ENCODE results near the gene CHRM4.
A peak's percentile ranks its signal among the peaks of the same experiment; 100 is the strongest.

CHRM4 gene

GRCh38 chr11:46413760-46414465 lies 22.3 kb upstream of the CHRM4 start:
- no peak for TF ChIP-seq POLR2AphosphoS5 (IDR thresholded peaks at IDR 0.05; ENCODE audit: borderline replicate concordance, low read depth, low read length)
- TF ChIP-seq FOXP2 (optimal IDR thresholded peaks at IDR 0.05; ENCODE audit: control extremely low read depth, extremely low read length, insufficient read depth), result no peak
- TF ChIP-seq EZH2 (IDR thresholded peaks at IDR 0.05), result no peak
- Histone ChIP-seq H3K27ac (no peak overlapping the region), H3K9ac (ENCODE audit: insufficient read length) (no peak overlapping the region), H3K4me3 (no peak overlapping the region), H3K9me3 (ENCODE audit: low read depth, low read length) (no peaks in the 10 kb centered on the region), H3K36me3 (ENCODE audit: insufficient read depth, low read length) (peaks cover 12% of the 10 kb centered on the region)
- no peak for DNase-seq (ENCODE audit: low read depth, low spot score)

- H3K27ac ChIP-seq, result no peak overlapping the region
- peaks cover 22% of the 10 kb centered on the region; the same call in 1 of the 2 replicates for H3K36me3 ChIP-seq (ENCODE audit: insufficient read depth, low read length)
- no peak overlapping the region for H3K4me3 ChIP-seq
- no peak overlapping the region for H3K9ac ChIP-seq (ENCODE audit: insufficient read length)
- no peaks in the 10 kb centered on the region for H3K9me3 ChIP-seq (ENCODE audit: low read depth, low read length)
- TF ChIP-seq POLR2AphosphoS5 (IDR thresholded peaks at IDR 0.05; ENCODE audit: borderline replicate concordance, low read depth, low read length), result no peak
- no peak for DNase-seq (ENCODE audit: low read depth, low spot score)
These were observed 18.4 kb upstream of the CHRM4 start for GRCh38 chr11:46410021-46410420.

- Histone ChIP-seq H3K9ac (ENCODE audit: insufficient read length) (no peak overlapping the region), H3K27ac (no peak overlapping the region), H3K36me3 (ENCODE audit: insufficient read depth, low read length) (peaks cover 17% of the 10 kb centered on the region; the same call in 1 of the 2 replicates), H3K4me3 (no peak overlapping the region), H3K9me3 (ENCODE audit: low read depth, low read length) (no peaks in the 10 kb centered on the region)
- no peak for TF ChIP-seq POLR2AphosphoS5 (IDR thresholded peaks at IDR 0.05; ENCODE audit: borderline replicate concordance, low read depth, low read length)
- no peak for DNase-seq (ENCODE audit: low read depth, low spot score)
These were observed 16.9 kb upstream of the CHRM4 start for GRCh38 chr11:46408407-46408986.

GRCh38 chr11:46407635-46408034 lies 16.1 kb upstream of the CHRM4 start:
- Histone ChIP-seq H3K36me3 (ENCODE audit: insufficient read depth, low read length) (peaks cover 17% of the 10 kb centered on the region; the same call in 1 of the 2 replicates), H3K9ac (ENCODE audit: insufficient read length) (no peak overlapping the region), H3K4me3 (no peak overlapping the region), H3K27ac (no peak overlapping the region), H3K9me3 (ENCODE audit: low read depth, low read length) (no peaks in the 10 kb centered on the region)
- TF ChIP-seq POLR2AphosphoS5 (IDR thresholded peaks at IDR 0.05; ENCODE audit: borderline replicate concordance, low read depth, low read length), result no peak
- TF ChIP-seq EZH2 (IDR thresholded peaks at IDR 0.05), result no peak
- TF ChIP-seq FOXP2 (optimal IDR thresholded peaks at IDR 0.05; ENCODE audit: control extremely low read depth, extremely low read length, insufficient read depth), result no peak
- no peak for DNase-seq (ENCODE audit: low read depth, low spot score)

GRCh38 chr11:46404476-46405017 lies 13.0 kb upstream of the CHRM4 start:
- H3K9me3 ChIP-seq (ENCODE audit: low read depth, low read length), result no peaks in the 10 kb centered on the region
- H3K9ac ChIP-seq (ENCODE audit: insufficient read length), result no peak overlapping the region
- H3K27ac ChIP-seq, result peak overlapping the region; percentile 1; the same call in 1 of the 2 replicates
- no peak for DNase-seq (ENCODE audit: low read depth, low spot score)
- H3K4me3 ChIP-seq, result no peak overlapping the region
- peaks cover 17% of the 10 kb centered on the region; the same call in 1 of the 2 replicates for H3K36me3 ChIP-seq (ENCODE audit: insufficient read depth, low read length)
- TF ChIP-seq FOXP2 (optimal IDR thresholded peaks at IDR 0.05; ENCODE audit: control extremely low read depth, extremely low read length, insufficient read depth) (no peak), EZH2 (IDR thresholded peaks at IDR 0.05) (no peak)

- Histone ChIP-seq H3K9ac (ENCODE audit: insufficient read length) (no peak overlapping the region), H3K36me3 (ENCODE audit: insufficient read depth, low read length) (peaks cover 11% of the 10 kb centered on the region; the same call in 1 of the 2 replicates), H3K4me3 (no peak overlapping the region), H3K27ac (peak overlapping the region; percentile 66; the same call in 1 of the 2 replicates), H3K9me3 (ENCODE audit: low read depth, low read length) (no peaks in the 10 kb centered on the region)
- no peak for DNase-seq (ENCODE audit: low read depth, low spot score)
- TF ChIP-seq POLR2AphosphoS5 (IDR thresholded peaks at IDR 0.05; ENCODE audit: borderline replicate concordance, low read depth, low read length) (no peak), EZH2 (IDR thresholded peaks at IDR 0.05) (no peak), FOXP2 (optimal IDR thresholded peaks at IDR 0.05; ENCODE audit: control extremely low read depth, extremely low read length, insufficient read depth) (no peak)
These were observed 11.7 kb upstream of the CHRM4 start for GRCh38 chr11:46402957-46403902.

GRCh38 chr11:46397526-46397925 lies 6.0 kb upstream of the CHRM4 start:
- no peak overlapping the region for H3K27ac ChIP-seq
- TF ChIP-seq POLR2AphosphoS5 (IDR thresholded peaks at IDR 0.05; ENCODE audit: borderline replicate concordance, low read depth, low read length), result no peak
- no peak for TF ChIP-seq FOXP2 (optimal IDR thresholded peaks at IDR 0.05; ENCODE audit: control extremely low read depth, extremely low read length, insufficient read depth)
- TF ChIP-seq EZH2 (IDR thresholded peaks at IDR 0.05), result no peak
- H3K4me3 ChIP-seq, result no peak overlapping the region
- no peak overlapping the region for H3K9ac ChIP-seq (ENCODE audit: insufficient read length)
- peaks cover 4% of the 10 kb centered on the region; the same call in 1 of the 2 replicates for H3K36me3 ChIP-seq (ENCODE audit: insufficient read depth, low read length)
- no peak for DNase-seq (ENCODE audit: low read depth, low spot score)
- no peaks in the 10 kb centered on the region for H3K9me3 ChIP-seq (ENCODE audit: low read depth, low read length)

GRCh38 chr11:46393759-46394158 lies 2.2 kb upstream of the CHRM4 start:
- no peaks in the 10 kb centered on the region for H3K9me3 ChIP-seq (ENCODE audit: low read depth, low read length)
- H3K27ac ChIP-seq, result no peak overlapping the region
- peaks cover 4% of the 10 kb centered on the region; the same call in 1 of the 2 replicates for H3K36me3 ChIP-seq (ENCODE audit: insufficient read depth, low read length)
- no peak for DNase-seq (ENCODE audit: low read depth, low spot score)
- TF ChIP-seq FOXP2 (optimal IDR thresholded peaks at IDR 0.05; ENCODE audit: control extremely low read depth, extremely low read length, insufficient read depth), result no peak
- TF ChIP-seq POLR2AphosphoS5 (IDR thresholded peaks at IDR 0.05; ENCODE audit: borderline replicate concordance, low read depth, low read length), result no peak
- TF ChIP-seq EZH2 (IDR thresholded peaks at IDR 0.05), result no peak
- no peak overlapping the region for H3K9ac ChIP-seq (ENCODE audit: insufficient read length)
- no peak overlapping the region for H3K4me3 ChIP-seq

Data from SK-N-MC (cell line).